ENCODE results near the gene PPIP5K2. TPM values are rescaled to one million over a fixed set of nuclear protein-coding genes. Genes with fewer than 3 reads are reported as not detected.
"Not testable (repeated sequence)": the region's sequence is repeated elsewhere in the genome, so short reads cannot be mapped to it uniquely, and the experiment has no call there.

The PPIP5K2 gene
- total RNA-seq, 5 donors from 2014 or later (not counting 1 experiment from before 2014, with no cell fraction given): 40.1 to 63.7 (median 53.3) TPM

DNA sequence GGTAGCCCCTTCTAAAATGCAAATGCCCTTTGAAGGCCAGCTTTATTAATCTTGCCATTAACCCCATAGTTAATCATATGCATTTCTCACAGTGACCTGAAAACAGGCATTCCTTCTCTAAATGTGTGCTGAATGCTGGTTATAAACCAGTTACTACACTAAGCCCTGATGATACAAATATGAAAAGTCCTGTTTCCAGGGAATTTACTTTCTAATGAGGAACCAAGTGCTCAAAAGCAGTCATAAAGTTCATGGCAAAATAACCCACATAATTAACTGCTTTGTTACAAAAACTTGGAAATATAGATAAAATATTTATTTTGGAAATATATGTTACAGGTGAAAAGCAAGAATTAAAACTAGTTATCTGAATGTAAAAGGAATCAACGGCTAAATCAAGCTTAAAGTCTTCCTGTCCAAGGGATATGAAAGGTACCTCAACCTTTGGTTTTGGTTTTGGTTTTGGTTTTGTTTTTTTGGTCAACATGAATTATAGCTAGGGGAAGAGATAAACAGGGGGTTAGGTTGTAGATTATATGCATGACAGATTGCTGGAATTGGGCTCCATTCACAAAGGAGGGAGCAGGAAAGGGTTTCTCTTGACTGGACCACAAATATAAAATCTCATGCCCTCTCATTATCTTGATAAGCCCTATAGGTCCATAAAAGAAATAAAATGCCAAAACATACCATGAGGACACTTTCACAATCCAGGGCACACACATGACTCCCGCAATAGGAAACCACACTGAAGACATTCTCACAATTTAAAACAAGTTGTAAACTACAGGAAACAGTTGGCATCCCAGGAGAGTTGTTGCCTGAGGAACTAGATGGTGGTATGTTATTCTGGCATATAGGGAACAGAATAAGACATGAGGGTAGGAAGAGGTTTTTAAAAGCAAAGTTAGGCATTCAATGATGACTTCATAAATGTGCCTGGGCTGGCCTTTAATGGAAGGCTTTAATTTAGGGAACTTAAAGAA, 91.8 kb downstream of the PPIP5K2 start:
- peak overlapping the region in 2 of 3 donors; percentile 10 to 16 for H3K4me3 Mint-ChIP-seq
- H3K36me3 Mint-ChIP-seq: peaks cover 20% of the 10 kb centered on the region
- H3K9me3 Mint-ChIP-seq: no peaks in the 10 kb centered on the region
- DNase-seq (peak in 1 of 35 experiments; percentile 28), ATAC-seq (replicated peaks in 1 of 4) (peak in 1 of 4 experiments; percentile 45)
- POLR2A ChIA-PET: interaction anchor here in 1 of 2 donors (0.6 kb wide), 1 partner anchor 10 kb away, joined by 3 read pairs; no protein-coding TSS in a partner anchor
- H3K4me1 ChIP-seq (ENCODE audit: control insufficient read depth in 1 of 2, extremely low read depth in 1 of 2, insufficient read depth in 2 of 2, low read length in 2 of 2): peaks cover 0 to 6% of the 10 kb centered on the region in 2 experiments
- H3K27ac Mint-ChIP-seq: peak overlapping the region; percentile 51 to 68
- no peaks in the 10 kb centered on the region for H3K9me3 ChIP-seq
- H3K27me3 Mint-ChIP-seq: no peaks in the 10 kb centered on the region
- WGBS (ENCODE audit: insufficient coverage): 13% methylated on average over 1 of the region's 2 CpGs
- no peak overlapping the region for H3K27ac ChIP-seq (ENCODE audit: low read length)
- peaks cover 22 to 30% (median 26%) of the 10 kb centered on the region in 3 donors for H3K4me1 Mint-ChIP-seq
- no peaks in the 10 kb centered on the region for H3K36me3 ChIP-seq (ENCODE audit: control insufficient read depth in 2 of 2, extremely low read depth in 1 of 2, insufficient read depth in 1 of 2, low read length in 1 of 2)
- no peak overlapping the region for H3K4me3 ChIP-seq (ENCODE audit: control insufficient read depth in 1 of 2, extremely low read depth in 1 of 2, low read length in 1 of 2)
- no peaks in the 10 kb centered on the region for H3K27me3 ChIP-seq (replicated peaks in 1 of 2; ENCODE audit: control insufficient read depth in 2 of 2, extremely low read depth in 1 of 2, insufficient read depth in 2 of 2, low read length in 1 of 2)
- CTCF ChIA-PET: interaction anchor here in 1 of 2 donors (0.5 to 1.2 kb wide), 3 partner anchors 13 to 363 kb away, joined by 4 to 5 read pairs (median 5); no protein-coding TSS in a partner anchor

- Mint-ChIP-seq H3K27me3 (no peaks in the 10 kb centered on the region), H3K9me3 (no peaks in the 10 kb centered on the region), H3K4me3 (no peak overlapping the region), H3K27ac (no peak overlapping the region), H3K36me3 (peaks cover 7% of the 10 kb centered on the region), H3K4me1 (peaks cover 11 to 15% (median 12%) of the 10 kb centered on the region in 3 donors)
- Histone ChIP-seq H3K27ac (ENCODE audit: low read length) (no peak overlapping the region), H3K27me3 (replicated peaks in 1 of 2; ENCODE audit: control insufficient read depth in 2 of 2, extremely low read depth in 1 of 2, insufficient read depth in 2 of 2, low read length in 1 of 2) (no peaks in the 10 kb centered on the region), H3K9me3 (no peaks in the 10 kb centered on the region), H3K4me1 (ENCODE audit: control insufficient read depth in 1 of 2, extremely low read depth in 1 of 2, insufficient read depth in 2 of 2, low read length in 2 of 2) (peaks cover 0 to 4% of the 10 kb centered on the region in 2 experiments), H3K4me3 (ENCODE audit: control insufficient read depth in 1 of 2, extremely low read depth in 1 of 2, low read length in 1 of 2) (no peak overlapping the region), H3K36me3 (ENCODE audit: control insufficient read depth in 2 of 2, extremely low read depth in 1 of 2, insufficient read depth in 1 of 2, low read length in 1 of 2) (no peaks in the 10 kb centered on the region)
- DNase-seq (no peak), ATAC-seq (replicated peaks in 1 of 4) (no peak)
- WGBS (ENCODE audit: insufficient coverage): 21% methylated on average over 2 of the region's 2 CpGs
- POLR2A ChIA-PET: no interaction called here
- CTCF ChIA-PET: interaction anchor here (0.7 to 2.3 kb wide), 4 partner anchors 8 to 138 kb away, joined by 3 to 9 read pairs (median 3); no protein-coding TSS in a partner anchor
Measured at GRCh38 chr5:103216137-103216536, 96.0 kb downstream of the PPIP5K2 start.

GRCh38 chr5:103216697-103217096, 96.6 kb downstream of the PPIP5K2 start:
- ATAC-seq (replicated peaks in 1 of 4) (no peak), DNase-seq (no peak)
- Mint-ChIP-seq H3K4me3 (no peak overlapping the region), H3K4me1 (peaks cover 6 to 10% (median 7%) of the 10 kb centered on the region in 3 donors), H3K36me3 (peaks cover 9% of the 10 kb centered on the region), H3K9me3 (no peaks in the 10 kb centered on the region), H3K27ac (no peak overlapping the region), H3K27me3 (no peaks in the 10 kb centered on the region)
- no peak overlapping the region for H3K27ac ChIP-seq (ENCODE audit: low read length)
- no peak overlapping the region for H3K4me3 ChIP-seq (ENCODE audit: control insufficient read depth in 1 of 2, extremely low read depth in 1 of 2, low read length in 1 of 2)
- peaks cover 0 to 4% of the 10 kb centered on the region in 2 experiments for H3K4me1 ChIP-seq (ENCODE audit: control insufficient read depth in 1 of 2, extremely low read depth in 1 of 2, insufficient read depth in 2 of 2, low read length in 2 of 2)
- no CpG with 5 or more reads among the region's 2 CpGs for WGBS (ENCODE audit: insufficient coverage)
- H3K9me3 ChIP-seq: no peaks in the 10 kb centered on the region
- CTCF ChIA-PET: interaction anchor here (0.7 to 2.3 kb wide), 4 partner anchors 8 to 137 kb away, joined by 3 to 9 read pairs (median 3); no protein-coding TSS in a partner anchor
- H3K27me3 ChIP-seq (replicated peaks in 1 of 2; ENCODE audit: control insufficient read depth in 2 of 2, extremely low read depth in 1 of 2, insufficient read depth in 2 of 2, low read length in 1 of 2): no peaks in the 10 kb centered on the region
- H3K36me3 ChIP-seq (ENCODE audit: control insufficient read depth in 2 of 2, extremely low read depth in 1 of 2, insufficient read depth in 1 of 2, low read length in 1 of 2): no peaks in the 10 kb centered on the region
- POLR2A ChIA-PET: no interaction called here

DNA sequence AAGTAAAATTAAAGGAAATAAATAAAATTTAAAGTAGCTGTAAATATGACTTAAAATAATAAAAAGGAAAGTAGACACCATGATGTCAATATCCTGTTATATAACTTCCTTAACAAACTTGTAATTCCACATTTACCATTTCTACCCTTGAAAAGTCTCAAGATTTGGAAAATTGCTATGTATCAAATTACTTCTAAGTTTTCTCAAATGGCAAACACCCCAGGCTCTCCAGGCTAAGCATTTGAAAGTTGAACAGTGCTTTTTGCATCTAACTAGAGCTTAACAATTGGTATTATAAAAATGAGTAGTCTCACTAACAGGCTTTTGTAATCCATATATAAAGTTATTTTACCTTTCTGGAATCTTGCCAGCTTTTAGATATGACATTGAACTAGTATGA, 97.0 kb downstream of the PPIP5K2 start:
- no peaks in the 10 kb centered on the region for H3K27me3 ChIP-seq (replicated peaks in 1 of 2; ENCODE audit: control insufficient read depth in 2 of 2, extremely low read depth in 1 of 2, insufficient read depth in 2 of 2, low read length in 1 of 2)
- Mint-ChIP-seq H3K9me3 (no peaks in the 10 kb centered on the region), H3K4me3 (no peak overlapping the region), H3K36me3 (peaks cover 9% of the 10 kb centered on the region), H3K27me3 (no peaks in the 10 kb centered on the region), H3K4me1 (peaks cover 2 to 6% (median 3%) of the 10 kb centered on the region in 3 donors), H3K27ac (no peak overlapping the region)
- ChIA-PET POLR2A (no interaction called here), CTCF (interaction anchor here in 1 of 2 donors (1.1 kb wide), 1 partner anchor 13 kb away, joined by 3 read pairs; no protein-coding TSS in a partner anchor)
- DNase-seq (no peak), ATAC-seq (replicated peaks in 1 of 4) (no peak)
- H3K4me3 ChIP-seq (ENCODE audit: control insufficient read depth in 1 of 2, extremely low read depth in 1 of 2, low read length in 1 of 2): no peak overlapping the region
- peaks cover 0 to 4% of the 10 kb centered on the region in 2 experiments for H3K4me1 ChIP-seq (ENCODE audit: control insufficient read depth in 1 of 2, extremely low read depth in 1 of 2, insufficient read depth in 2 of 2, low read length in 2 of 2)
- no peak overlapping the region for H3K27ac ChIP-seq (ENCODE audit: low read length)
- H3K36me3 ChIP-seq (ENCODE audit: control insufficient read depth in 2 of 2, extremely low read depth in 1 of 2, insufficient read depth in 1 of 2, low read length in 1 of 2): no peaks in the 10 kb centered on the region
- no peaks in the 10 kb centered on the region for H3K9me3 ChIP-seq

DNA sequence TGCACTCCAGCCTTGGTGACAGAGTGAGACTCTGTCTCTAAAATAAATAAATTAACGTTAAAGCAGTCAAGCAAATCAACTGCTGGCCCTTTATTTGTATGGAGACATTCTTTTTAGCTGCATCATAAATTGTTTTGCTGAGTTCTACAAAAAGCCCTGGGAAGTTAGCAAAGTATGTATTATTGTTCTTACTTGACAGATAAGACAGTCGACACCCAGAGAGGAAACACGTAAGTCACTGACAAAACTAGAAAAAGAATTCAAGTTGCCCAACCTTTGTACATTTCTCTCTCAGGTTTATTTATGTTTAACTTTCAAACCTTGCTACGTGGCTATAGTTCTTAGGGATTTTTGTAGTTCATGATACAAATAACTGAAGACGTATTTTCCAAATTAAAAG, 98.1 kb downstream of the PPIP5K2 start:
- ChIA-PET CTCF (no interaction called here), POLR2A (no interaction called here)
- H3K4me3 ChIP-seq (ENCODE audit: control insufficient read depth in 1 of 2, extremely low read depth in 1 of 2, low read length in 1 of 2): no peak overlapping the region
- H3K27me3 ChIP-seq (replicated peaks in 1 of 2; ENCODE audit: control insufficient read depth in 2 of 2, extremely low read depth in 1 of 2, insufficient read depth in 2 of 2, low read length in 1 of 2): no peaks in the 10 kb centered on the region
- Mint-ChIP-seq H3K4me3 (no peak overlapping the region), H3K9me3 (no peaks in the 10 kb centered on the region), H3K27me3 (no peaks in the 10 kb centered on the region), H3K27ac (no peak overlapping the region), H3K4me1 (peaks cover 0 to 3% (median 0%) of the 10 kb centered on the region in 3 donors), H3K36me3 (peaks cover 9% of the 10 kb centered on the region)
- H3K4me1 ChIP-seq (ENCODE audit: control insufficient read depth in 1 of 2, extremely low read depth in 1 of 2, insufficient read depth in 2 of 2, low read length in 2 of 2): peaks cover 0 to 4% of the 10 kb centered on the region in 2 experiments
- H3K36me3 ChIP-seq (ENCODE audit: control insufficient read depth in 2 of 2, extremely low read depth in 1 of 2, insufficient read depth in 1 of 2, low read length in 1 of 2): no peaks in the 10 kb centered on the region
- no peak for ATAC-seq (replicated peaks in 1 of 4)
- no peak overlapping the region for H3K27ac ChIP-seq (ENCODE audit: low read length)
- DNase-seq: no peak
- 90% methylated on average over 2 of the region's 5 CpGs for WGBS (ENCODE audit: insufficient coverage)
- H3K9me3 ChIP-seq: no peaks in the 10 kb centered on the region

DNA sequence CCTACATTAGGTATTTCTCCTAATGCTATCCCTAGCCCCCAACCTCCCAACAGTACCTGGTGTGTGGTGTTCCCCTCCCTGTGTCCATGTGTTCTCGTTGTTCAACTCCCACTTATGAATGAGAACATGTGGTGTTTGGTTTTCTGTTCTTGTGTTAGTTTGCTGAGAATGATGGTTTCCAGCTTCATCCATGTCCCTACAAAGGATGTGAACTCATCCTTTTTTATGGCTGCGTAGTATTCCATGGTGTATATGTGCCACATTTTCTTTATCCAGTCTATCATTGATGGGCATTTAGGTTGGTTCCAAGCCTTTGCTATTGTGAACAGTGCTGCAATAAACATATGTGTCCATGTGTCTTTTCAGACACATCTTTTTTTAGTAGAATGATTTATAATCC, 99.0 kb downstream of the PPIP5K2 start:
- H3K9me3 Mint-ChIP-seq; H3K27me3 ChIP-seq (replicated peaks in 1 of 2; ENCODE audit: control insufficient read depth in 2 of 2, extremely low read depth in 1 of 2, insufficient read depth in 2 of 2, low read length in 1 of 2); DNase-seq; H3K4me1 Mint-ChIP-seq; H3K36me3 ChIP-seq (ENCODE audit: control insufficient read depth in 2 of 2, extremely low read depth in 1 of 2, insufficient read depth in 1 of 2, low read length in 1 of 2); H3K4me3 ChIP-seq (ENCODE audit: control insufficient read depth in 1 of 2, extremely low read depth in 1 of 2, low read length in 1 of 2); CTCF ChIA-PET; H3K4me3 Mint-ChIP-seq; POLR2A ChIA-PET; H3K4me1 ChIP-seq (ENCODE audit: control insufficient read depth in 1 of 2, extremely low read depth in 1 of 2, insufficient read depth in 2 of 2, low read length in 2 of 2); H3K27ac ChIP-seq (ENCODE audit: low read length); H3K36me3 Mint-ChIP-seq; ATAC-seq (replicated peaks in 1 of 4); H3K9me3 ChIP-seq; H3K27me3 Mint-ChIP-seq; H3K27ac Mint-ChIP-seq: not testable (repeated sequence)
- WGBS (ENCODE audit: insufficient coverage): no CpG with 5 or more reads among the region's 2 CpGs

All from T-cell (primary cell).